ENCODE results near the gene DVL1. TPM values are rescaled to one million over a fixed set of nuclear protein-coding genes. Genes with fewer than 3 reads are reported as not detected.

Gene DVL1
- total and polyA plus RNA-seq, 10 of the 15 experiments (the other 5 are each of a cell fraction or from before 2014, with no cell fraction given): 0.10 to 31.1 (median 4.6) TPM

- no peak for TF ChIP-seq IKZF2 (IDR thresholded peaks at IDR 0.05)
- TF ChIP-seq PBX3 (IDR thresholded peaks at IDR 0.05; ENCODE audit: insufficient replicate concordance, low read depth, low read length): no peak
- no peak for TF ChIP-seq SIX5 (IDR thresholded peaks at IDR 0.05; ENCODE audit: low read depth, low read length, severe bottlenecking)
- TF ChIP-seq BACH1 (IDR thresholded peaks at IDR 0.05; ENCODE audit: borderline replicate concordance): no peak
- no peak for TF ChIP-seq RFX5 (IDR thresholded peaks at IDR 0.05; ENCODE audit: low read depth, low read length)
- no peak for TF ChIP-seq YBX1 (IDR thresholded peaks at IDR 0.05)
- TF ChIP-seq CEBPB (IDR thresholded peaks at IDR 0.05; ENCODE audit: borderline replicate concordance in 1 of 2, low read depth in 2 of 2, low read length in 2 of 2): no peak
These were observed 13.4 kb downstream of the DVL1 start (continued) for GRCh38 chr1:1335792-1336248.

GRCh38 chr1:1335283-1335682 is 13.9 kb downstream of the DVL1 start:
- H3K9ac ChIP-seq (ENCODE audit: control insufficient read depth, insufficient read depth, low read length): no peak overlapping the region
- TSS peak; percentile 49 for BruUV-seq (replicated peaks)
- TF ChIP-seq EED (IDR thresholded peaks at IDR 0.05; ENCODE audit: low read depth): no peak
- TF ChIP-seq NR2F1 (conservative IDR thresholded peaks at IDR 0.05): no peak
- no peak for TF ChIP-seq SKIL (IDR thresholded peaks at IDR 0.05; ENCODE audit: low read depth, poor library complexity, severe bottlenecking)
- no peak for TF ChIP-seq CREB1 (IDR thresholded peaks at IDR 0.05; ENCODE audit: low read depth)
- no peak for TF ChIP-seq TCF7 (IDR thresholded peaks at IDR 0.05; ENCODE audit: borderline replicate concordance)
- TF ChIP-seq CBX3 (IDR thresholded peaks at IDR 0.05; ENCODE audit: borderline replicate concordance, low read depth): no peak
- no peak for TF ChIP-seq NFIC (IDR thresholded peaks at IDR 0.05; ENCODE audit: low read depth, low read length)
- TF ChIP-seq MLLT1 (IDR thresholded peaks at IDR 0.05): no peak
- TF ChIP-seq PRDM15 (CRISPR knock-in tag; IDR thresholded peaks at IDR 0.05): no peak

More at GRCh38 chr1:1335283-1335682, 13.9 kb downstream of the DVL1 start:
- 89% methylated on average over 16 of the region's 16 CpGs for WGBS (ENCODE audit: insufficient coverage, insufficient replicate concordance, low lambda C conversion rate, missing lambda C conversion rate)
- H4K20me1 ChIP-seq (ENCODE audit: control insufficient read depth, insufficient read depth): no peaks in the 10 kb centered on the region
- no peak for DNase-seq (ENCODE audit: low read depth, low spot score)
- no peaks in the 10 kb centered on the region for H3K27me3 ChIP-seq (replicated peaks in 1 of 2; ENCODE audit: control insufficient read depth in 2 of 2, insufficient read depth in 2 of 2, low read length in 1 of 2)
- ChIA-PET POLR2A (no interaction called here), SMC1A (ENCODE audit: uncharacterized antibody, unreplicated experiment) (no interaction called here), CTCF (no interaction called here), RAD21 (ENCODE audit: unreplicated experiment) (no interaction called here)
- H3K4me2 ChIP-seq (ENCODE audit: control insufficient read depth, insufficient read depth): no peak overlapping the region
- no peak for FAIRE-seq
- intact Hi-C loops (cut with micrococcal nuclease; ENCODE audit: unreplicated experiment): no loop called here
- no peaks in the 10 kb centered on the region for H3K9me3 ChIP-seq (replicated peaks; ENCODE audit: control insufficient read depth, insufficient read depth, low read length)
- in situ Hi-C loops (cut with MboI): no loop called here
- H3K27ac ChIP-seq (ENCODE audit: control insufficient read depth, insufficient read depth): no peak overlapping the region
- no peaks in the 10 kb centered on the region for H3K4me1 ChIP-seq (ENCODE audit: control insufficient read depth, insufficient read depth, low read length)
- no peak overlapping the region for H3K4me3 ChIP-seq
- H2AFZ ChIP-seq (ENCODE audit: control insufficient read depth, low read depth, low read length): no peak overlapping the region
- no peaks in the 10 kb centered on the region for H3K79me2 ChIP-seq (ENCODE audit: control insufficient read depth, insufficient read depth, low read length)
- peaks cover 0 to 2% of the 10 kb centered on the region in 2 experiments; a peak in 3 of 4 replicates for H3K36me3 ChIP-seq (ENCODE audit: control insufficient read depth in 2 of 2, insufficient read depth in 2 of 2, low read length in 1 of 2)
- ATAC-seq: no peak
